Endothelial cell (in vitro differentiated cells): Measurements from ENCODE around the gene MMP7. TPM values are rescaled to one million over a fixed set of nuclear protein-coding genes. Genes with fewer than 3 reads are reported as not detected.

Source experiments
- DNase-seq: peaks from one replicate; pipeline ENCODE4 v3.0.0; 2021; ENCODE audit warnings: low spot score
- H3K27ac Mint-ChIP-seq: one replicate; pipeline ENCODE4 v1.8.0; 2021; ENCODE audit warnings: mixed read lengths, inconsistent platforms; ENCODE audit not compliant: unreplicated experiment
- H3K27me3 Mint-ChIP-seq: one replicate; pipeline ENCODE4 v1.8.0; 2021; ENCODE audit warnings: mild to moderate bottlenecking, moderate library complexity, mixed read lengths, inconsistent platforms; ENCODE audit not compliant: unreplicated experiment
- H3K36me3 Mint-ChIP-seq: one replicate; pipeline ENCODE4 v1.8.0; 2021; ENCODE audit warnings: mild to moderate bottlenecking, low read depth, mixed read lengths, inconsistent platforms; ENCODE audit not compliant: unreplicated experiment
- H3K4me1 Mint-ChIP-seq: one replicate; pipeline ENCODE4 v1.8.0; 2021; ENCODE audit warnings: mild to moderate bottlenecking, mixed read lengths, inconsistent platforms; ENCODE audit not compliant: unreplicated experiment
- H3K4me3 Mint-ChIP-seq: one replicate; pipeline ENCODE4 v1.8.0; 2021; ENCODE audit warnings: mild to moderate bottlenecking, mixed read lengths, inconsistent platforms; ENCODE audit not compliant: unreplicated experiment
- H3K9me3 Mint-ChIP-seq: one replicate; pipeline ENCODE4 v1.8.0; 2021; ENCODE audit warnings: mixed read lengths, inconsistent platforms; ENCODE audit not compliant: unreplicated experiment
- total RNA-seq: library from RNA; stranded (reverse); fragmentation: NEBNext Ultra II Directional; extraction: Animal tissue kit (Norgen Biotek cat#: 25700); gene quantifications from one replicate; pipeline ENCODE4 v1.2.1, GENCODE V29; 2021; ENCODE audit not compliant: unreplicated experiment
- TF ChIP-seq, protein P1 (sequence below): fragments of 200-600 bp; sonication (generic); IDR thresholded peaks from one replicate; pipeline ENCODE4 v1.5.0; 2021; ENCODE audit warnings: antibody characterized with exemption; ENCODE audit not compliant: unreplicated experiment

Gene MMP7
- total RNA-seq, 1 donor from 2014 or later: not detected

DNA sequence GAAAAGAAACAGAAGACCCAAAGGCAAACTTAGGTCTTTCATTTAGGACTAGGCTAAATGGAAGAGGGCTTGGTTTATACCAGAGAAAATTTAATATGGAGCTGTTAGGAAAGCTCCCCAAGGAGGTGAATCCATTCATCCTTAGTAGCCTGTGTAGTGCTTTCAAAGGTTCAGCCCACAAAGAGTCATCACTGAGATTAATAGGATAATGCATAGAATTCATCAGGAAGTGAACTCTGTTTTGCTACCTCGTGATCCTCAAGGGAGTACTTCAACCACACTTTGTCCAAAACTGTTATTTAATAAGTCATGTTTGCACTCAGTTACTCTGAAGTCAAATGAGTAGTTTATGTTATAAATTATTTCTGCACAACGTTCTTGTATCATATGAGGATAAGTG, 43.3 kb upstream of the MMP7 start:
- peaks cover 4% of the 10 kb centered on the region for H3K9me3 Mint-ChIP-seq
- H3K4me1 Mint-ChIP-seq: peaks cover 15% of the 10 kb centered on the region
- peaks cover 11% of the 10 kb centered on the region for H3K36me3 Mint-ChIP-seq

DNA sequence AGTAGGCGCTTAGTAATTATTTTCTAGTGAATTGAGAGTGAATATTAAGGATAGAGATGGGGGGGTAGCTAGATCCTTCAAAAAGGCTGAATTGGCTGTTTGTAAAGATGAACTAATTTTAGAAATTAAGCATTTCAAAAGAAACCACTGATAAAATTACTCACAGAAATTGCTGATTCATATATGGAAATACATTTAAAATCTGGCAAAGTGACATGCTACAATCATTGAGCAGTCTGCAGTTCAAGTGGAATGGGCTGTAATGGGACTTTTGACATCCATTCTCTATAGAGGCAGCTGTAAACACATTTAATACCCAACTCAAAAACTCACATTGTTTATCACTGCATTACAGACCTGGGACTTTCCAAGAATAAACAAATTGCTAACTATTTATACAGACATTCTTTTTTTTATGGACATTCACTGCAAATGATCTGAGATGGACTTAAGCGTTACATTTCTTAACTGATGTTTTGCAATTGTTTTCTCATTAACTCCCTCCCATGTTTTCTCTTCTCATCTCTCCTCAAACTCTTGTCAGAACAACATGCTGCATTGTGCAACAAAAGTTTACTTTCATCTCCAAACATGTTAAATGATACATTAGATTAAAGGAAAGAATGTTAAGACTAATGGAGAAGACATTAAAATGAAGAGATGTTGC, 42.1 kb upstream of the MMP7 start:
- H3K27ac Mint-ChIP-seq: no peak overlapping the region
- peaks cover 4% of the 10 kb centered on the region for H3K9me3 Mint-ChIP-seq
- DNase-seq: no peak
- H3K36me3 Mint-ChIP-seq: peaks cover 17% of the 10 kb centered on the region
- H3K4me3 Mint-ChIP-seq: no peak overlapping the region
- H3K27me3 Mint-ChIP-seq: no peaks in the 10 kb centered on the region
- TF ChIP-seq, protein P1, sequence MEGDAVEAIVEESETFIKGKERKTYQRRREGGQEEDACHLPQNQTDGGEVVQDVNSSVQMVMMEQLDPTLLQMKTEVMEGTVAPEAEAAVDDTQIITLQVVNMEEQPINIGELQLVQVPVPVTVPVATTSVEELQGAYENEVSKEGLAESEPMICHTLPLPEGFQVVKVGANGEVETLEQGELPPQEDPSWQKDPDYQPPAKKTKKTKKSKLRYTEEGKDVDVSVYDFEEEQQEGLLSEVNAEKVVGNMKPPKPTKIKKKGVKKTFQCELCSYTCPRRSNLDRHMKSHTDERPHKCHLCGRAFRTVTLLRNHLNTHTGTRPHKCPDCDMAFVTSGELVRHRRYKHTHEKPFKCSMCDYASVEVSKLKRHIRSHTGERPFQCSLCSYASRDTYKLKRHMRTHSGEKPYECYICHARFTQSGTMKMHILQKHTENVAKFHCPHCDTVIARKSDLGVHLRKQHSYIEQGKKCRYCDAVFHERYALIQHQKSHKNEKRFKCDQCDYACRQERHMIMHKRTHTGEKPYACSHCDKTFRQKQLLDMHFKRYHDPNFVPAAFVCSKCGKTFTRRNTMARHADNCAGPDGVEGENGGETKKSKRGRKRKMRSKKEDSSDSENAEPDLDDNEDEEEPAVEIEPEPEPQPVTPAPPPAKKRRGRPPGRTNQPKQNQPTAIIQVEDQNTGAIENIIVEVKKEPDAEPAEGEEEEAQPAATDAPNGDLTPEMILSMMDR: no peak
- peaks cover 15% of the 10 kb centered on the region for H3K4me1 Mint-ChIP-seq

More for the DNA sequence above, 43.3 kb upstream of the MMP7 start:
- Mint-ChIP-seq H3K27me3 (no peaks in the 10 kb centered on the region), H3K27ac (no peak overlapping the region), H3K4me3 (no peak overlapping the region)
- TF ChIP-seq, protein P1: no peak
- DNase-seq: no peak

DNA sequence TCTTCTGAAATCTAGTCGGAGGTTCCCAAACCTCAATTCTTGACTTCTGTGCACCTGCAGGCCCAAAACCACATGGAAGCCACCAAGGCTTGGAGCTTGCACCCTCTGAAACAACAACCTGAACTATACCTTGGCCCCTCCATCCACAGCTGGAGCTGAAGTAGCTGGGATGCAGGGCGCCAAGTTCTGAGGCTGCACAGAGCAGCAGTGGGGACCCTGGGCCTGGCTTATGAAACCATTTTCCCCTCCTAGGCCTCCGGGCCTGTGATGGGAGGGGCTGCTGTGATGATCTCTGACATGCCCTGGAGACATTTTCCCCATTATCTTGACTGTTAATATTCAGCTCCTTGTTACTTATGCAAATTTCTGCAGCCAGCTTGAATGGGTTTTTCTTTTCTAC, 38.3 kb upstream of the MMP7 start:
- Mint-ChIP-seq H3K9me3 (peaks cover 4% of the 10 kb centered on the region), H3K36me3 (peaks cover 19% of the 10 kb centered on the region), H3K27ac (no peak overlapping the region), H3K27me3 (no peaks in the 10 kb centered on the region), H3K4me1 (peaks cover 6% of the 10 kb centered on the region), H3K4me3 (no peak overlapping the region)
- no peak for DNase-seq
- TF ChIP-seq, protein P1: no peak

DNA sequence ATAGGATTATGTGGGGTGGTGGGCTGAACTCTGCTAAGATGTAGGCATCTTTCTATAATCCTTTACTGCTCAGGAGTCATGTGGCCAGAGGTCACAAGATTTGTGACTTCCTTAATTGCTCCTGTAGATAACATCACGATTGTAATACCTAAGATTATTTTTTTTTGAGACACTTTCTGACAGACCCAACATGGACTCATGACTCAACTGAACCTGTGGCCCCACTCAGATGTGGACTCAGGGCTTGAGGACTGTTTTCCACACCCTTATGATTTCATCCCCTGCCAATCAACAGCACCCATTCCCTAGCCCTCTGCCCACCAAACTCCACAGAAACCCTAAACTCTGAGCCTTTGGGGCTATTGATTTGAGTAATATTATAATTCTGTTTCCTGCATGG, 35.6 kb upstream of the MMP7 start:
- peaks cover 19% of the 10 kb centered on the region for H3K36me3 Mint-ChIP-seq
- H3K4me3 Mint-ChIP-seq: no peak overlapping the region
- H3K27ac Mint-ChIP-seq: no peak overlapping the region
- H3K27me3 Mint-ChIP-seq: peaks cover 2% of the 10 kb centered on the region
- TF ChIP-seq, protein P1: no peak
- DNase-seq: no peak
- H3K9me3 Mint-ChIP-seq: peaks cover 4% of the 10 kb centered on the region
- peaks cover 16% of the 10 kb centered on the region for H3K4me1 Mint-ChIP-seq

DNA sequence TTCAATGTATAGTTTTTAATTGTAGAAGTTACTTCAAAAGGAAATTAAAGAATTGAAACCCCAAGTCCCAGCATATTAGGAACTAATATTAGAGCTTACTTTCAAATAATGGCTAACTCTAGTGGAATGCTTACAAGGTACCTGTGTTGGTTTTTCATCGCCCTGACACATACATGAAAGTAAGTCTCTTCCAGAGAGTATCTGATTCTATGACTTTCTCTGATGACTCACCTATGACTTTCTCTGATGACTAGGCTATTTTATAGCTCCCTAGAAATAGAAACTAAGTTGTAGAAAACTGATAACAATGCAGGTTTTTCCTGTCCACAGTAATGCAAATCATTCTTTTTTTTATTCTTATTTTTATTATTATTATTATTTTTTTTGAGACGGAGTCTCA, 33.6 kb upstream of the MMP7 start:
- Mint-ChIP-seq H3K36me3 (peaks cover 9% of the 10 kb centered on the region), H3K9me3 (peaks cover 1% of the 10 kb centered on the region), H3K4me1 (peaks cover 13% of the 10 kb centered on the region), H3K27ac (no peak overlapping the region), H3K4me3 (no peak overlapping the region), H3K27me3 (peaks cover 2% of the 10 kb centered on the region)
- no peak for DNase-seq
- TF ChIP-seq, protein P1: no peak
